Nephron progenitor cell (in vitro differentiated cells): ENCODE measurements around the gene CPZ.
"Not testable (repeated sequence)": the region's sequence is repeated elsewhere in the genome, so short reads cannot be mapped to it uniquely, and the experiment has no call there.

Experiments used
- DNase-seq: peaks from one replicate; pipeline ENCODE4 v3.0.0; 2021
- H3K27ac Mint-ChIP-seq: 2 replicates; pipeline ENCODE4 v1.8.0; 2021; ENCODE audit warnings: mild to moderate bottlenecking, moderate library complexity, mixed read lengths
- H3K27me3 Mint-ChIP-seq: 2 replicates; pipeline ENCODE4 v1.8.0; 2021; ENCODE audit warnings: mild to moderate bottlenecking, low read depth, mixed read lengths; ENCODE audit not compliant: poor library complexity
- H3K36me3 Mint-ChIP-seq: 2 replicates; pipeline ENCODE4 v1.8.0; 2021; ENCODE audit warnings: low read depth, mixed read lengths
- H3K4me1 Mint-ChIP-seq: 2 replicates; pipeline ENCODE4 v1.8.0; 2021; ENCODE audit warnings: mixed read lengths
- H3K4me3 Mint-ChIP-seq: 2 replicates; pipeline ENCODE4 v1.8.0; 2021; ENCODE audit warnings: mild to moderate bottlenecking, moderate library complexity, mixed read lengths
- H3K9me3 Mint-ChIP-seq: 2 replicates; pipeline ENCODE4 v1.8.0; 2021; ENCODE audit warnings: mild to moderate bottlenecking, moderate library complexity, mixed read lengths
- TF ChIP-seq, protein P1 (sequence below): fragments of 200-600 bp; sonication (generic); IDR thresholded peaks from 2 replicates; pipeline ENCODE4 v1.5.0; 2021; ENCODE audit warnings: antibody characterized with exemption

Gene CPZ

DNA sequence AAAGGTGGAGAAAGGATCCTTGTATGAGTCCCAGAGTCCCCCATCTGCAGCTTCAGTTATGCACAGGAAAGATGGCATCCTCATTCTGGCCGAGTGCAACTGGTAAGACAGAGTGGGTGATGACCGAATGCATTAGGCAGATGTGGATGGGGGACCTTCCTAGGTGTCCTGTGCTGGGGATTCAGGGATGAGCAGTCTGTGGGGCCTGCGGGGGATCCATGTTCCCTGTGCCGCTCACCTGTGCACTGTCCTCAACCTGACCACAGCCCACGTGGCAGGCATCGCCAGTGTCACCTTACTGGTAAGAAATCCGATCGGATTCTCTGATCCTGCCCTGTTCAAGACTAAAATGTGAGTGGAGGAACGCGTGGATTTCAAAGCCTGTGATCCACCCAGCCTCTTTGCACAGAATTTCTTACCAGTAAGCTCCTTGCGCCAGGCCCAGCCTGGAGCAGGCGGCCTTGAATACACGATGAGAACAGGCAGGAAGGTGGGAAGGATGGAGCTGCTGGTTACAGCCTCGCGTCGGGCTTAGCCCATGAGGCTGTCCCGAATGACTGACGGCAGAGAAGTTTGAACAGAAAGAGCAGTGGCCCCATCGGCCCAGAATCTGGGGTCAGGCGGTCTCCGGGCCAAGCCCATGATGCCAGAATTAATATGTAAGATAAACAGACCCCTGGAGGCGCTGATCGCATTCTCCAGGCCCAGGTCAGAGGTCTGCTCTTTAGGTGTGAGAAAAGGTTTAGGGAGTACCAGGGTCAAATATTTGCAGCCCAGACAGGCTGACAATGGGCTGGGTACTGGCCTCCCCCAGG lies 56.5 kb downstream of the CPZ start:
- peaks cover 31% of the 10 kb centered on the region for H3K27me3 Mint-ChIP-seq
- H3K9me3 Mint-ChIP-seq, result no peaks in the 10 kb centered on the region
- H3K4me1 Mint-ChIP-seq, result peaks cover 36% of the 10 kb centered on the region
- TF ChIP-seq, protein P1, sequence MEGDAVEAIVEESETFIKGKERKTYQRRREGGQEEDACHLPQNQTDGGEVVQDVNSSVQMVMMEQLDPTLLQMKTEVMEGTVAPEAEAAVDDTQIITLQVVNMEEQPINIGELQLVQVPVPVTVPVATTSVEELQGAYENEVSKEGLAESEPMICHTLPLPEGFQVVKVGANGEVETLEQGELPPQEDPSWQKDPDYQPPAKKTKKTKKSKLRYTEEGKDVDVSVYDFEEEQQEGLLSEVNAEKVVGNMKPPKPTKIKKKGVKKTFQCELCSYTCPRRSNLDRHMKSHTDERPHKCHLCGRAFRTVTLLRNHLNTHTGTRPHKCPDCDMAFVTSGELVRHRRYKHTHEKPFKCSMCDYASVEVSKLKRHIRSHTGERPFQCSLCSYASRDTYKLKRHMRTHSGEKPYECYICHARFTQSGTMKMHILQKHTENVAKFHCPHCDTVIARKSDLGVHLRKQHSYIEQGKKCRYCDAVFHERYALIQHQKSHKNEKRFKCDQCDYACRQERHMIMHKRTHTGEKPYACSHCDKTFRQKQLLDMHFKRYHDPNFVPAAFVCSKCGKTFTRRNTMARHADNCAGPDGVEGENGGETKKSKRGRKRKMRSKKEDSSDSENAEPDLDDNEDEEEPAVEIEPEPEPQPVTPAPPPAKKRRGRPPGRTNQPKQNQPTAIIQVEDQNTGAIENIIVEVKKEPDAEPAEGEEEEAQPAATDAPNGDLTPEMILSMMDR, result no peak
- peak overlapping the region; percentile 64 for H3K27ac Mint-ChIP-seq
- H3K4me3 Mint-ChIP-seq, result no peak overlapping the region
- DNase-seq, result no peak
- no peaks in the 10 kb centered on the region for H3K36me3 Mint-ChIP-seq

DNA sequence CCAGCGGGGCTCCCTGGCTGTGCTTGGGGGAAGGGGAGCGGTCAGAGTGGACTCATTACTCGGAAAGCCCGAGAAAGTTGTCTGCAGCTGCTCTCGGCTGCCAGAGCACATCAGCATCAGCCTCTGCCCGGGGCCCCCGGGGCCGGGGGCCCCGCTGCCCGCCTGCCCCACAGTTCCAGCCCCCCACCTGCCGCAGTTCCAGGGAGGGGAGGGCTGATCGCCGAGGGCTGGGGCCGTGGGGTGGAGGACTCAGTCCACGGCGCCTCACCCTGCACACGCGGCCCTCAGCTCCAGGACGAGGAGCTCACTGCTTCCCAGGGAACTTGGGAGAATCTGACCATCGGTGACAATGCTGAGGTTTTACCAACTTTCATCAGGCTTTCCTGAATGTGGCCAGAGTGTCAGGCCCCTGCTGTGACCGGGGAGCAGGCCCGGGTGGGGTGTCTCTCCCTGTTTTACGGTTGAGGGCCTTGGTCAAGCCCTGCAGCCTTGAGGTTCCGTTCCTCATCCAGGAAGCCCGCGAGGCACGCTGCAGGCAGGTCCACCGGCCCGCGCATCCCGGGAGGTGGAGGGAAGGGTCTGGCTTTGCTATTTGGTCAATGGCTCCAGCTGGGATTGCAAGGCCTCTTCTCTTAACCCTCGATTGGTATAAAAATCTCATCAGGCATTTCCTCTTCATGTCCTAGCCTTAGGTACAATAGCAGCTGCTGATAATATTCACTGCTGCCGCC lies 57.2 kb downstream of the CPZ start:
- DNase-seq, result no peak
- no peaks in the 10 kb centered on the region for H3K36me3 Mint-ChIP-seq
- H3K27ac Mint-ChIP-seq, result no peak overlapping the region
- peaks cover 31% of the 10 kb centered on the region for H3K27me3 Mint-ChIP-seq
- peaks cover 5% of the 10 kb centered on the region for H3K9me3 Mint-ChIP-seq
- H3K4me3 Mint-ChIP-seq, result no peak overlapping the region
- TF ChIP-seq, protein P1, result no peak
- peaks cover 35% of the 10 kb centered on the region for H3K4me1 Mint-ChIP-seq

DNA sequence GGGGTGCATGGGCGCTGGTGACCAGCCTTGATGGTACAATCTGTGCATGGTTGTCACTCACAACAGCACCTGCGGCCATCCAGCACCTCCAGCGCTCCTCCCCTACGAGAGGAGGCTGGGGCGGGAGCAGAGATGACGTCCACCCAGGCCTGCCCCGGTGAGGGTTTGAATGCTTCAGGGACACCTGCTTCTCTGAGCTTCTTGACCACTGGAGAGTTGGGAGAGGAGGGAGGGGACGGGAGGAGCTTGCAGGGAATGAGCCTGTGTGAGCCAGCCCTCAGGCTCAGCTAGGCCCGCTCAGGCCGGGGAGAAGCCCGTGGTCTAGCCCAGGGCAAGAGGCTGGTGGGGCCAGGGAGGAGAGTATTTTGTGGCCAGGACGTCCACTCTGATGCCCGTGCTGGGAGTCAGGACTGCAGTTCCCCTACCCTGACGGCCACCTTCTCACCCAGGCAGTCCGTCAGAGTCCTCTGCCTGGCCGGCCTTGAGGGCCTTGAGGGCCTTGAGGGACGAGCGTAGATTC lies 59.2 kb downstream of the CPZ start:
- H3K4me3 Mint-ChIP-seq, result no peak overlapping the region
- TF ChIP-seq, protein P1, result no peak
- DNase-seq, result no peak
- H3K27ac Mint-ChIP-seq, result no peak overlapping the region
- peaks cover 43% of the 10 kb centered on the region for H3K27me3 Mint-ChIP-seq
- peaks cover 5% of the 10 kb centered on the region for H3K9me3 Mint-ChIP-seq
- H3K36me3 Mint-ChIP-seq, result no peaks in the 10 kb centered on the region
- H3K4me1 Mint-ChIP-seq, result peaks cover 20% of the 10 kb centered on the region

GRCh38 chr4:8652181-8653078 lies 59.9 kb downstream of the CPZ start:
- TF ChIP-seq, protein P1, result no peak
- no peaks in the 10 kb centered on the region for H3K36me3 Mint-ChIP-seq
- H3K27ac Mint-ChIP-seq, result no peak overlapping the region
- peaks cover 5% of the 10 kb centered on the region for H3K9me3 Mint-ChIP-seq
- peaks cover 43% of the 10 kb centered on the region for H3K27me3 Mint-ChIP-seq
- no peak overlapping the region for H3K4me3 Mint-ChIP-seq
- DNase-seq, result no peak
- peaks cover 20% of the 10 kb centered on the region for H3K4me1 Mint-ChIP-seq

- H3K27ac Mint-ChIP-seq, result no peak overlapping the region
- no peak for DNase-seq
- TF ChIP-seq, protein P1, result no peak
- no peaks in the 10 kb centered on the region for H3K36me3 Mint-ChIP-seq
- peaks cover 46% of the 10 kb centered on the region for H3K27me3 Mint-ChIP-seq
- H3K4me1 Mint-ChIP-seq, result peaks cover 18% of the 10 kb centered on the region
- H3K9me3 Mint-ChIP-seq, result peaks cover 5% of the 10 kb centered on the region
- no peak overlapping the region for H3K4me3 Mint-ChIP-seq
Observed at GRCh38 chr4:8653326-8654000, 60.9 kb downstream of the CPZ start.

DNA sequence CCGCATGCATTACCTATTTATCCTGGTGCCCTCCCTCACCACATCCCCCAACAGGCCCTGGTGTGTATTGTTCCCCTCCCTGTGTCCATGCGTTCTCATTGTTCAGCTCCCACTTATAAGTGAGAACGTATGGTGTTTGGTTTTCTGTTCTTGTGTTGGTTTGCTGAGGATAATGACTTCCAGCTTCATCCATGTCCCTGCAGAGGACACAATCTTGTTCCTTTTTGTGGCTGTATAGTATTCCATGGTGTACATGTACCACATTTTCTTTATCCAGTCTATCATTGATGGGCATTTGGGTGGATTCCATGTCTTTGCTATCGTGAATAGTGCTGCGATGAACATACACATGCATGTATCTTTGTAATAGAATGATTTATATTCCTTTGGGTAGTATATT lies 61.6 kb downstream of the CPZ start:
- peaks cover 11% of the 10 kb centered on the region for H3K4me1 Mint-ChIP-seq
- H3K9me3 Mint-ChIP-seq, H3K27ac Mint-ChIP-seq, H3K4me3 Mint-ChIP-seq, H3K36me3 Mint-ChIP-seq, DNase-seq: not testable (repeated sequence)
- H3K27me3 Mint-ChIP-seq, result peaks cover 51% of the 10 kb centered on the region
